ENCODE results near the gene CELSR2. TPM values are rescaled to one million over a fixed set of nuclear protein-coding genes. Genes with fewer than 3 reads are reported as not detected.

The CELSR2 gene
- polyA plus RNA-seq, 2 of the 4 experiments (the other 2 are of a cell fraction) = 2.5 to 5.9 TPM

DNA sequence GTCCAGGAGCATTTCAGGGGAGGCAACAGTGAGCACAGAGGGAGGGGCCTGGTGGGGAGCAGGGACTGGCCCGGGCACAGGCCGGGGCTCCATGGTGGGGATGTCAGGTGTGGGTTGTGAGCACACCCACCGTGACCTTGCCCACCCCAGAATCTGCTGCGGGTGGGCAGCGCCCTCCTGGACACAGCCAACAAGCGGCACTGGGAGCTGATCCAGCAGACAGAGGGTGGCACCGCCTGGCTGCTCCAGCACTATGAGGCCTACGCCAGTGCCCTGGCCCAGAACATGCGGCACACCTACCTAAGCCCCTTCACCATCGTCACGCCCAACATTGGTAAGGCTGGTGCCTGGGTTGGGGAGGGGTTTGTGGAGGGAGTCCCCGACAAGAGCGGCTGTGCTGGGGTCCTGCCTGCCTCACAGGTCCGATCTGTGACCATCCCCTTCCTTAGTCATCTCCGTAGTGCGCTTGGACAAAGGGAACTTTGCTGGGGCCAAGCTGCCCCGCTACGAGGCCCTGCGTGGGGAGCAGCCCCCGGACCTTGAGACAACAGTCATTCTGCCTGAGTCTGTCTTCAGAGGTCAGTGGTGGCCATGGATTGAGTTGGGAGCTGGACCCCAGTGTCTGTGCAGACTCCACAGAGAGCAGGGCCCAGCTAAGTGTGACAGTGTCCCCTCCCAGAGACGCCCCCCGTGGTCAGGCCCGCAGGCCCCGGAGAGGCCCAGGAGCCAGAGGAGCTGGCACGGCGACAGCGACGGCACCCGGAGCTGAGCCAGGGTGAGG is 19.3 kb downstream of the CELSR2 start (continued):
- TF ChIP-seq ZC3H11A (IDR thresholded peaks at IDR 0.05) = no peak
- no peak for TF ChIP-seq NR3C1 (IDR thresholded peaks at IDR 0.05)
- TF ChIP-seq HOXB5 (CRISPR knock-in tag; IDR thresholded peaks at IDR 0.05) = no peak

DNA sequence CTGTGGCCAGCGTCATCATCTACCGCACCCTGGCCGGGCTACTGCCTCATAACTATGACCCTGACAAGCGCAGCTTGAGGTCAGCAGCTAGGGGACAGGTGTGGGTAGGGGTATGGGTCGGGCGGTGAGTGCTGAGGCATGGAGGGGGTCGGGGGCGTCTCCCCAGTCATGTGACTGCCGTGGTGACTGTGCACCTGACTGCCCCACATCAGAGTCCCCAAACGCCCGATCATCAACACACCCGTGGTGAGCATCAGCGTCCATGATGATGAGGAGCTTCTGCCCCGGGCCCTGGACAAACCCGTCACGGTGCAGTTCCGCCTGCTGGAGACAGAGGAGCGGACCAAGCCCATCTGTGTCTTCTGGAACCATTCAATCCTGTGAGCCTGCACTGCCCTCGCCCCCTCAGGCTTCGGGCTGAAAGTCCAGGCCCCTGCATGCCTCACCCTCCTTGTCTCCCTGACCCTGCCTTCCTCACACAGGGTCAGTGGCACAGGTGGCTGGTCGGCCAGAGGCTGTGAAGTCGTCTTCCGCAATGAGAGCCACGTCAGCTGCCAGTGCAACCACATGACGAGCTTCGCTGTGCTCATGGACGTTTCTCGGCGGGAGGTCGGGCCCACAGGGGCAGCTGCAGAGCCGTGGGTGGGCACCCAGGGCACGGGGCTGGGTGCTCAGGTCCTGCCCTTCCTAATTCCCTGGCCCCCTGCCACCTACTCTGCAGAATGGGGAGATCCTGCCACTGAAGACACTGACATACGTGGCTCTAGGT is 20.1 kb downstream of the CELSR2 start:
- Histone ChIP-seq H3K9me3 (no peaks in the 10 kb centered on the region), H3K4me2 (no peak overlapping the region), H3K27ac (no peak overlapping the region), H3K4me1 (peaks cover 21% of the 10 kb centered on the region), H3K4me3 (no peak overlapping the region)
- FAIRE-seq = no peak
- CTCF ChIA-PET = interaction anchor here (1.1 to 1.3 kb wide), 4 partner anchors 9 to 131 kb away, joined by 3 to 7 read pairs (median 6); partner anchors contain the start of gene SORT1
- 90% methylated on average over 26 of the region's 33 CpGs for WGBS (ENCODE audit: missing lambda C conversion rate)
- DNase-seq (ENCODE audit: low read depth in 1 of 2, low spot score in 1 of 2) = no peak
- no peak for TF ChIP-seq KDM5A (IDR thresholded peaks at IDR 0.05)
- no peak for TF ChIP-seq RNF2 (IDR thresholded peaks at IDR 0.05; ENCODE audit: borderline replicate concordance, low read depth)
- no peak for TF ChIP-seq HEYL (CRISPR knock-in tag; IDR thresholded peaks at IDR 0.05)
- TF ChIP-seq JUN (IDR thresholded peaks at IDR 0.05) = no peak
- TF ChIP-seq, protein P1, sequence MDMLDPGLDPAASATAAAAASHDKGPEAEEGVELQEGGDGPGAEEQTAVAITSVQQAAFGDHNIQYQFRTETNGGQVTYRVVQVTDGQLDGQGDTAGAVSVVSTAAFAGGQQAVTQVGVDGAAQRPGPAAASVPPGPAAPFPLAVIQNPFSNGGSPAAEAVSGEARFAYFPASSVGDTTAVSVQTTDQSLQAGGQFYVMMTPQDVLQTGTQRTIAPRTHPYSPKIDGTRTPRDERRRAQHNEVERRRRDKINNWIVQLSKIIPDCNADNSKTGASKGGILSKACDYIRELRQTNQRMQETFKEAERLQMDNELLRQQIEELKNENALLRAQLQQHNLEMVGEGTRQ (IDR thresholded peaks at IDR 0.05) = no peak
- TF ChIP-seq, protein P2, sequence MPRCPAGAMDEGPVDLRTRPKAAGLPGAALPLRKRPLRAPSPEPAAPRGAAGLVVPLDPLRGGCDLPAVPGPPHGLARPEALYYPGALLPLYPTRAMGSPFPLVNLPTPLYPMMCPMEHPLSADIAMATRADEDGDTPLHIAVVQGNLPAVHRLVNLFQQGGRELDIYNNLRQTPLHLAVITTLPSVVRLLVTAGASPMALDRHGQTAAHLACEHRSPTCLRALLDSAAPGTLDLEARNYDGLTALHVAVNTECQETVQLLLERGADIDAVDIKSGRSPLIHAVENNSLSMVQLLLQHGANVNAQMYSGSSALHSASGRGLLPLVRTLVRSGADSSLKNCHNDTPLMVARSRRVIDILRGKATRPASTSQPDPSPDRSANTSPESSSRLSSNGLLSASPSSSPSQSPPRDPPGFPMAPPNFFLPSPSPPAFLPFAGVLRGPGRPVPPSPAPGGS (IDR thresholded peaks at IDR 0.05) = no peak
- no peak for TF ChIP-seq ZNF302 (CRISPR knock-in tag; IDR thresholded peaks at IDR 0.05)
- TF ChIP-seq TFCP2L1 (CRISPR knock-in tag; IDR thresholded peaks at IDR 0.05) = no peak
- no peak for TF ChIP-seq RAD21 (conservative IDR thresholded peaks at IDR 0.05 in 1 of 2, IDR thresholded peaks at IDR 0.05 in 1 of 2)
- TF ChIP-seq, protein P3, sequence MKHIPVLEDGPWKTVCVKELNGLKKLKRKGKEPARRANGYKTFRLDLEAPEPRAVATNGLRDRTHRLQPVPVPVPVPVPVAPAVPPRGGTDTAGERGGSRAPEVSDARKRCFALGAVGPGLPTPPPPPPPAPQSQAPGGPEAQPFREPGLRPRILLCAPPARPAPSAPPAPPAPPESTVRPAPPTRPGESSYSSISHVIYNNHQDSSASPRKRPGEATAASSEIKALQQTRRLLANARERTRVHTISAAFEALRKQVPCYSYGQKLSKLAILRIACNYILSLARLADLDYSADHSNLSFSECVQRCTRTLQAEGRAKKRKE (CRISPR knock-in tag; IDR thresholded peaks at IDR 0.05; ENCODE audit: low read depth) = no peak
- no peak for TF ChIP-seq POLR2AphosphoS2 (conservative IDR thresholded peaks at IDR 0.05; ENCODE audit: low read length)
- TF ChIP-seq, protein P4, sequence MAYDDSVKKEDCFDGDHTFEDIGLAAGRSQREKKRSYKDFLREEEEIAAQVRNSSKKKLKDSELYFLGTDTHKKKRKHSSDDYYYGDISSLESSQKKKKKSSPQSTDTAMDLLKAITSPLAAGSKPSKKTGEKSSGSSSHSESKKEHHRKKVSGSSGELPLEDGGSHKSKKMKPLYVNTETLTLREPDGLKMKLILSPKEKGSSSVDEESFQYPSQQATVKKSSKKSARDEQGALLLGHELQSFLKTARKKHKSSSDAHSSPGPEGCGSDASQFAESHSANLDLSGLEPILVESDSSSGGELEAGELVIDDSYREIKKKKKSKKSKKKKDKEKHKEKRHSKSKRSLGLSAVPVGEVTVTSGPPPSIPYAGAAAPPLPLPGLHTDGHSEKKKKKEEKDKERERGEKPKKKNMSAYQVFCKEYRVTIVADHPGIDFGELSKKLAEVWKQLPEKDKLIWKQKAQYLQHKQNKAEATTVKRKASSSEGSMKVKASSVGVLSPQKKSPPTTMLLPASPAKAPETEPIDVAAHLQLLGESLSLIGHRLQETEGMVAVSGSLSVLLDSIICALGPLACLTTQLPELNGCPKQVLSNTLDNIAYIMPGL (CRISPR knock-in tag; IDR thresholded peaks at IDR 0.05; ENCODE audit: borderline replicate concordance) = no peak
- TF ChIP-seq TP53 (CRISPR knock-in tag; IDR thresholded peaks at IDR 0.05) = no peak
- TF ChIP-seq, protein P5, sequence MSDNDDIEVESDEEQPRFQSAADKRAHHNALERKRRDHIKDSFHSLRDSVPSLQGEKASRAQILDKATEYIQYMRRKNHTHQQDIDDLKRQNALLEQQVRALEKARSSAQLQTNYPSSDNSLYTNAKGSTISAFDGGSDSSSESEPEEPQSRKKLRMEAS (IDR thresholded peaks at IDR 0.05) = no peak
- no peak for TF ChIP-seq CHD4 (IDR thresholded peaks at IDR 0.05; ENCODE audit: borderline replicate concordance)
- TF ChIP-seq CEBPB (IDR thresholded peaks at IDR 0.05) = no peak
- TF ChIP-seq EP300 (IDR thresholded peaks at IDR 0.05) = no peak
- TF ChIP-seq MAZ (IDR thresholded peaks at IDR 0.05; ENCODE audit: borderline replicate concordance, low read depth, low read length) = no peak
- no peak for TF ChIP-seq RARB (CRISPR knock-in tag; IDR thresholded peaks at IDR 0.05)
- no peak for TF ChIP-seq MAFK (IDR thresholded peaks at IDR 0.05; ENCODE audit: partially characterized antibody)
- POLR2A ChIA-PET = no interaction called here
- no peak for ATAC-seq

Measured in A549 (cell line).